ENCODE measurements around the gene KISS1R. TPM values are rescaled to one million over a fixed set of nuclear protein-coding genes. Genes with fewer than 3 reads are reported as not detected.

Gene KISS1R
- total RNA-seq, 1 experiment from 2014 or later: 1.4 TPM

DNA sequence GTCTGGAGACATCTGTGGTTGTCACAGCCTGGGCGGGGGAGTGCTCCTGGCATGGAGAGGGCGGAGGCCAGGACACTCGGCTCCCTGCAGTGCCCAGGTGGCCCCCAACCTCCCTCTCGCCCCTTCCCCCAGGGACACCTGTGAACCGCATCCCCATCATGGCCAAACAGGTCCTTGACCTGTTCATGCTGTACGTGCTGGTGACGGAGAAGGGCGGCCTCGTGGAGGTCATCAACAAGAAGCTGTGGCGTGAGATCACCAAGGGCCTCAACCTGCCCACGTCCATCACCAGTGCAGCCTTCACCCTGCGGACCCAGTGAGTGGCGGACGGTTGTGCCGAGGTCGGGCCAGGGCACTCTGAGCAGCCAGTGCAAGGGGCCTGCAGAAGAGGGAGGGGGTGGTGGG, 47.0 kb downstream of the KISS1R start:
- peaks cover 26% of the 10 kb centered on the region for H3K36me3 ChIP-seq (replicated peaks; ENCODE audit: control insufficient read depth, insufficient read depth, low read length)

GRCh38 chr19:964761-965694, 47.9 kb downstream of the KISS1R start:
- DNase-seq: no peak
- no peaks in the 10 kb centered on the region for H3K27me3 ChIP-seq (ENCODE audit: control insufficient read depth, insufficient read depth, low read length)
- H3K36me3 ChIP-seq (replicated peaks; ENCODE audit: control insufficient read depth, insufficient read depth, low read length): peaks cover 29% of the 10 kb centered on the region
- H3K4me3 ChIP-seq (ENCODE audit: insufficient read depth, low read depth, low read length): no peak overlapping the region

More for the DNA sequence above, 47.0 kb downstream of the KISS1R start:
- no peak overlapping the region for H3K4me3 ChIP-seq (ENCODE audit: insufficient read depth, low read depth, low read length)
- DNase-seq: no peak
- no peaks in the 10 kb centered on the region for H3K27me3 ChIP-seq (ENCODE audit: control insufficient read depth, insufficient read depth, low read length)

GRCh38 chr19:966485-967088, 49.5 kb downstream of the KISS1R start:
- no peak for DNase-seq
- Histone ChIP-seq H3K4me3 (ENCODE audit: insufficient read depth, low read depth, low read length) (no peak overlapping the region), H3K36me3 (replicated peaks; ENCODE audit: control insufficient read depth, insufficient read depth, low read length) (peaks cover 34% of the 10 kb centered on the region), H3K27me3 (ENCODE audit: control insufficient read depth, insufficient read depth, low read length) (no peaks in the 10 kb centered on the region)

Other genes with a start within 250 kb of the KISS1R start
- 7.4 and 9.7 TPM in 2 replicates for gene FSTL3, start 240.9 kb upstream of the KISS1R start, total RNA-seq (2014; rRNA removed; shearing (Covaris generic))
- not detected in 2 replicates for gene PRSS57, start 221.9 kb upstream of the KISS1R start, total RNA-seq (2014; rRNA removed; shearing (Covaris generic))
- 28.7 and 34.6 TPM in 2 replicates for gene PALM, start 208.4 kb upstream of the KISS1R start, total RNA-seq (2014; rRNA removed; shearing (Covaris generic))
- 0.11 and 0.31 TPM in 2 replicates for gene MISP, start 166.2 kb upstream of the KISS1R start, total RNA-seq (2014; rRNA removed; shearing (Covaris generic))
- 460 and 481 TPM in 2 replicates for gene PTBP1, start 119.9 kb upstream of the KISS1R start, total RNA-seq (2014; rRNA removed; shearing (Covaris generic))
- gene PLPPR3, start 95.4 kb upstream of the KISS1R start, total RNA-seq (2014; rRNA removed; shearing (Covaris generic)): 52.0 and 53.8 TPM in 2 replicates
- gene AZU1, start 89.5 kb upstream of the KISS1R start, total RNA-seq (2014; rRNA removed; shearing (Covaris generic)): 0.85 and 1.3 TPM in 2 replicates
- gene PRTN3, start 76.3 kb upstream of the KISS1R start, total RNA-seq (2014; rRNA removed; shearing (Covaris generic)): 0.66 TPM in 1 of 2 replicates, not detected in the other
- not detected in 2 replicates for gene ELANE, start 65.0 kb upstream of the KISS1R start, total RNA-seq (2014; rRNA removed; shearing (Covaris generic))
- 1.4 and 1.5 TPM in 2 replicates for gene CFD, start 57.7 kb upstream of the KISS1R start, total RNA-seq (2014; rRNA removed; shearing (Covaris generic))
- 29.5 and 36.2 TPM in 2 replicates for gene MED16, start 24.1 kb upstream of the KISS1R start, total RNA-seq (2014; rRNA removed; shearing (Covaris generic))
- gene RNU6-9, start 23.8 kb upstream of the KISS1R start, total RNA-seq (2014; rRNA removed; shearing (Covaris generic)): not detected in 2 replicates
- gene R3HDM4, start 4.1 kb upstream of the KISS1R start, total RNA-seq (2014; rRNA removed; shearing (Covaris generic)): 47.5 and 49.9 TPM in 2 replicates
- gene ARID3A, start 8.7 kb downstream of the KISS1R start, total RNA-seq (2014; rRNA removed; shearing (Covaris generic)): 85.4 and 92.6 TPM in 2 replicates
- 107 and 140 TPM in 2 replicates for gene WDR18, start 67.0 kb downstream of the KISS1R start, total RNA-seq (2014; rRNA removed; shearing (Covaris generic))
- gene GRIN3B, start 83.1 kb downstream of the KISS1R start, total RNA-seq (2014; rRNA removed; shearing (Covaris generic)): 0.03 and 0.07 TPM in 2 replicates
- 153 and 185 TPM in 2 replicates for gene TMEM259, start 103.8 kb downstream of the KISS1R start, total RNA-seq (2014; rRNA removed; shearing (Covaris generic))
- not detected in 2 replicates for gene RNU6-2, start 104.2 kb downstream of the KISS1R start, total RNA-seq (2014; rRNA removed; shearing (Covaris generic))
- gene CNN2, start 109.3 kb downstream of the KISS1R start, total RNA-seq (2014; rRNA removed; shearing (Covaris generic)): 440 and 495 TPM in 2 replicates
- gene ABCA7, start 122.8 kb downstream of the KISS1R start, total RNA-seq (2014; rRNA removed; shearing (Covaris generic)): 17.9 and 19.7 TPM in 2 replicates
- 46.0 and 48.7 TPM in 2 replicates for gene ARHGAP45, start 149.8 kb downstream of the KISS1R start, total RNA-seq (2014; rRNA removed; shearing (Covaris generic))
- 226 and 283 TPM in 2 replicates for gene POLR2E, start 178.0 kb downstream of the KISS1R start, total RNA-seq (2014; rRNA removed; shearing (Covaris generic))
- 620 and 671 TPM in 2 replicates for gene GPX4, start 186.7 kb downstream of the KISS1R start, total RNA-seq (2014; rRNA removed; shearing (Covaris generic))